ENCODE results near the gene LRFN2. TPM values are rescaled to one million over a fixed set of nuclear protein-coding genes. Genes with fewer than 3 reads are reported as not detected.

The LRFN2 gene
- polyA plus RNA-seq, 2 donors = 0.26 to 0.28 TPM

GRCh38 chr6:40439026-40439800 is 148.0 kb downstream of the LRFN2 start:
- WGBS, 2 donors = 85 to 86% methylated on average over 7 of the region's 7 CpGs
- Histone ChIP-seq H3K27me3 (ENCODE audit: control insufficient read depth in 1 of 2, insufficient read depth in 2 of 2, low read length in 2 of 2) (no peaks in the 10 kb centered on the region), H3K36me3 (ENCODE audit: control insufficient read depth in 2 of 2, insufficient read depth in 2 of 2, low read length in 1 of 2) (no peaks in the 10 kb centered on the region), H3K4me1 (ENCODE audit: control insufficient read depth in 2 of 2, insufficient read depth in 2 of 2, low read length in 1 of 2) (no peaks in the 10 kb centered on the region), H3K9me3 (ENCODE audit: control insufficient read depth in 2 of 2, insufficient read depth in 1 of 2, low read depth in 1 of 2, low read length in 1 of 2) (no peaks in the 10 kb centered on the region), H3K27ac (ENCODE audit: low read depth in 2 of 2, low read length in 1 of 2) (no peak overlapping the region), H3K4me3 (ENCODE audit: low read depth in 1 of 2, low read length in 2 of 2) (no peak overlapping the region)

GRCh38 chr6:40438246-40438887 is 148.8 kb downstream of the LRFN2 start:
- H3K4me1 ChIP-seq (ENCODE audit: control insufficient read depth in 2 of 2, insufficient read depth in 2 of 2, low read length in 1 of 2) = no peaks in the 10 kb centered on the region
- no peaks in the 10 kb centered on the region for H3K27me3 ChIP-seq (ENCODE audit: control insufficient read depth in 1 of 2, insufficient read depth in 2 of 2, low read length in 2 of 2)
- no peaks in the 10 kb centered on the region for H3K36me3 ChIP-seq (ENCODE audit: control insufficient read depth in 2 of 2, insufficient read depth in 2 of 2, low read length in 1 of 2)
- 80 to 81% methylated on average over 6 of the region's 6 CpGs for WGBS, 2 donors
- no peak overlapping the region for H3K4me3 ChIP-seq (ENCODE audit: low read depth in 1 of 2, low read length in 2 of 2)
- H3K27ac ChIP-seq (ENCODE audit: low read depth in 2 of 2, low read length in 1 of 2) = no peak overlapping the region
- no peaks in the 10 kb centered on the region for H3K9me3 ChIP-seq (ENCODE audit: control insufficient read depth in 2 of 2, insufficient read depth in 1 of 2, low read depth in 1 of 2, low read length in 1 of 2)

GRCh38 chr6:40437631-40438030 is 149.5 kb downstream of the LRFN2 start:
- WGBS, 2 donors = 85 to 88% methylated on average over 2 of the region's 2 CpGs

GRCh38 chr6:40436685-40437604 is 150.2 kb downstream of the LRFN2 start:
- H3K27me3 ChIP-seq (ENCODE audit: control insufficient read depth in 1 of 2, insufficient read depth in 2 of 2, low read length in 2 of 2) = no peaks in the 10 kb centered on the region
- H3K4me1 ChIP-seq (ENCODE audit: control insufficient read depth in 2 of 2, insufficient read depth in 2 of 2, low read length in 1 of 2) = no peaks in the 10 kb centered on the region
- WGBS, 2 donors = 67 to 74% methylated on average over 8 of the region's 8 CpGs
- no peaks in the 10 kb centered on the region for H3K9me3 ChIP-seq (ENCODE audit: control insufficient read depth in 2 of 2, insufficient read depth in 1 of 2, low read depth in 1 of 2, low read length in 1 of 2)
- H3K27ac ChIP-seq (ENCODE audit: low read depth in 2 of 2, low read length in 1 of 2) = no peak overlapping the region
- no peak overlapping the region for H3K4me3 ChIP-seq (ENCODE audit: low read depth in 1 of 2, low read length in 2 of 2)
- no peaks in the 10 kb centered on the region for H3K36me3 ChIP-seq (ENCODE audit: control insufficient read depth in 2 of 2, insufficient read depth in 2 of 2, low read length in 1 of 2)

More at GRCh38 chr6:40437631-40438030, 149.5 kb downstream of the LRFN2 start:
- Histone ChIP-seq H3K4me1 (ENCODE audit: control insufficient read depth in 2 of 2, insufficient read depth in 2 of 2, low read length in 1 of 2) (no peaks in the 10 kb centered on the region), H3K27me3 (ENCODE audit: control insufficient read depth in 1 of 2, insufficient read depth in 2 of 2, low read length in 2 of 2) (no peaks in the 10 kb centered on the region), H3K9me3 (ENCODE audit: control insufficient read depth in 2 of 2, insufficient read depth in 1 of 2, low read depth in 1 of 2, low read length in 1 of 2) (no peaks in the 10 kb centered on the region), H3K36me3 (ENCODE audit: control insufficient read depth in 2 of 2, insufficient read depth in 2 of 2, low read length in 1 of 2) (no peaks in the 10 kb centered on the region), H3K27ac (ENCODE audit: low read depth in 2 of 2, low read length in 1 of 2) (no peak overlapping the region), H3K4me3 (ENCODE audit: low read depth in 1 of 2, low read length in 2 of 2) (no peak overlapping the region)

- H3K4me3 ChIP-seq (ENCODE audit: low read depth in 1 of 2, low read length in 2 of 2) = no peak overlapping the region
- no peaks in the 10 kb centered on the region for H3K36me3 ChIP-seq (ENCODE audit: control insufficient read depth in 2 of 2, insufficient read depth in 2 of 2, low read length in 1 of 2)
- WGBS, 2 donors = 77 to 88% methylated on average over 6 of the region's 6 CpGs
- H3K4me1 ChIP-seq (ENCODE audit: control insufficient read depth in 2 of 2, insufficient read depth in 2 of 2, low read length in 1 of 2) = no peaks in the 10 kb centered on the region
- H3K9me3 ChIP-seq (ENCODE audit: control insufficient read depth in 2 of 2, insufficient read depth in 1 of 2, low read depth in 1 of 2, low read length in 1 of 2) = no peaks in the 10 kb centered on the region
- no peak overlapping the region for H3K27ac ChIP-seq (ENCODE audit: low read depth in 2 of 2, low read length in 1 of 2)
- H3K27me3 ChIP-seq (ENCODE audit: control insufficient read depth in 1 of 2, insufficient read depth in 2 of 2, low read length in 2 of 2) = no peaks in the 10 kb centered on the region
These were observed 154.2 kb downstream of the LRFN2 start for GRCh38 chr6:40432982-40433381.

GRCh38 chr6:40431706-40432105 is 155.5 kb downstream of the LRFN2 start:
- H3K27me3 ChIP-seq (ENCODE audit: control insufficient read depth in 1 of 2, insufficient read depth in 2 of 2, low read length in 2 of 2) = no peaks in the 10 kb centered on the region
- H3K4me3 ChIP-seq (ENCODE audit: low read depth in 1 of 2, low read length in 2 of 2) = no peak overlapping the region
- H3K4me1 ChIP-seq (ENCODE audit: control insufficient read depth in 2 of 2, insufficient read depth in 2 of 2, low read length in 1 of 2) = no peaks in the 10 kb centered on the region
- no peak overlapping the region for H3K27ac ChIP-seq (ENCODE audit: low read depth in 2 of 2, low read length in 1 of 2)
- whole genome bisulfite sequencing, 2 donors = 92 to 93% methylated on average over 12 of the region's 12 CpGs
- H3K36me3 ChIP-seq (ENCODE audit: control insufficient read depth in 2 of 2, insufficient read depth in 2 of 2, low read length in 1 of 2) = no peaks in the 10 kb centered on the region
- H3K9me3 ChIP-seq (ENCODE audit: control insufficient read depth in 2 of 2, insufficient read depth in 1 of 2, low read depth in 1 of 2, low read length in 1 of 2) = no peaks in the 10 kb centered on the region

- no peak overlapping the region for H3K4me3 ChIP-seq (ENCODE audit: low read depth in 1 of 2, low read length in 2 of 2)
- no peaks in the 10 kb centered on the region for H3K36me3 ChIP-seq (ENCODE audit: control insufficient read depth in 2 of 2, insufficient read depth in 2 of 2, low read length in 1 of 2)
- no peak overlapping the region for H3K27ac ChIP-seq (ENCODE audit: low read depth in 2 of 2, low read length in 1 of 2)
- WGBS, 2 donors = 48 to 54% methylated on average over 3 of the region's 3 CpGs
- no peaks in the 10 kb centered on the region for H3K27me3 ChIP-seq (ENCODE audit: control insufficient read depth in 1 of 2, insufficient read depth in 2 of 2, low read length in 2 of 2)
- H3K9me3 ChIP-seq (ENCODE audit: control insufficient read depth in 2 of 2, insufficient read depth in 1 of 2, low read depth in 1 of 2, low read length in 1 of 2) = no peaks in the 10 kb centered on the region
- peaks cover 0 to 7% of the 10 kb centered on the region in 2 donors for H3K4me1 ChIP-seq (ENCODE audit: control insufficient read depth in 2 of 2, insufficient read depth in 2 of 2, low read length in 1 of 2)
These were observed 160.0 kb downstream of the LRFN2 start for GRCh38 chr6:40427196-40427595.

- Histone ChIP-seq H3K27me3 (ENCODE audit: control insufficient read depth in 1 of 2, insufficient read depth in 2 of 2, low read length in 2 of 2) (no peaks in the 10 kb centered on the region), H3K36me3 (ENCODE audit: control insufficient read depth in 2 of 2, insufficient read depth in 2 of 2, low read length in 1 of 2) (no peaks in the 10 kb centered on the region), H3K27ac (ENCODE audit: low read depth in 2 of 2, low read length in 1 of 2) (no peak overlapping the region), H3K9me3 (ENCODE audit: control insufficient read depth in 2 of 2, insufficient read depth in 1 of 2, low read depth in 1 of 2, low read length in 1 of 2) (no peaks in the 10 kb centered on the region), H3K4me3 (ENCODE audit: low read depth in 1 of 2, low read length in 2 of 2) (no peak overlapping the region), H3K4me1 (ENCODE audit: control insufficient read depth in 2 of 2, insufficient read depth in 2 of 2, low read length in 1 of 2) (peaks cover 0 to 7% of the 10 kb centered on the region in 2 donors)
- WGBS, 2 donors = 86 to 88% methylated on average over 7 of the region's 7 CpGs
These were observed 160.7 kb downstream of the LRFN2 start for GRCh38 chr6:40426346-40427066.

All from esophagus (tissue), 2 donors.